GM12875 (cell line): Measurements from ENCODE around the gene LINC01488.

Experiments
- H3K4me3 ChIP-seq: one replicate; pipeline ENCODE4 v1.5.1; 2011; ENCODE audit warnings: low read depth, low read length, control low read depth
- CTCF ChIP-seq: IDR thresholded peaks from 2 replicates; pipeline ENCODE4 v1.5.1; 2011; ENCODE audit warnings: low read depth, mild to moderate bottlenecking, control low read depth, inconsistent platforms, low read length, moderate library complexity, borderline replicate concordance; ENCODE audit not compliant: insufficient read depth

LINC01488 gene

GRCh38 chr11:69482322-69482721 lies 859 bp downstream of the LINC01488 start:
- H3K4me3 ChIP-seq: no peak overlapping the region
- TF ChIP-seq CTCF: no peak

- TF ChIP-seq CTCF: no peak
- no peak overlapping the region for H3K4me3 ChIP-seq
Observed at GRCh38 chr11:69483170-69483569, 1.7 kb downstream of the LINC01488 start.

DNA sequence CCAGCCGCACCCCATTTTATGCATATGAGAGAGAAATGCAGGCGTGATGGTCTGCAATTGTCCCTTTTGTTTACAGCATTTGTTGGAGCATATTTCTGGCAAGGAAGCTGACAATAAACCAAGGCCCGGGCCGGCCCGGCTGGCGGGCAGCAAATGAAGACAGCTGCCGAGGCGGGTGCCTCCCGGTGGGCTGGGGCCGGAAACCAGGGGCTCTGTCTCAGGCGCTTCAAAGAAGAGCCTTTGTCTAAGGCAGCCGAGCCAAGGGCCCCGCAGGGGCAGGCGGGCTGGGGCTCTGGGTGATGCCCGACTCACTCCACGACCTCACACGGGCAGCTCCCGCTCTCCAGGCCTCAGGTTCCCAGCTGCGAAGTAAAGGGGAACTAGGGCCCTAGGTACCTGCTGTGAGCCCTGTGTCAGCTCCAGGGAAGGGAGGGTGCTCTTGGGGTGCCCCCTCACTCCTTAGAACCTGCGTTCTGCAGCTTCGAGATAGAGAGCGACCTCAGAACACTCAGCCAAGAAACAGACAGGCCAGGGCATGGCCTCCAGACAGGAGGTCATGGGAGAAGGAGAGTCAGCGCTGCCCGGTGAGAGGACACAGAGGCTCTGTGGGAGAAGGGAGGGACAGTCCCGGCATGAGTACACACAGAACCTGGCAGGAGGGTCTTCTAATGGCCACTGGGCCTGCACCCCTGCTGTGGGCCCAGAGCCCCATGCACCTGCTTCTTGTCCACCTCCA lies 2.4 kb downstream of the LINC01488 start:
- TF ChIP-seq CTCF: no peak

DNA sequence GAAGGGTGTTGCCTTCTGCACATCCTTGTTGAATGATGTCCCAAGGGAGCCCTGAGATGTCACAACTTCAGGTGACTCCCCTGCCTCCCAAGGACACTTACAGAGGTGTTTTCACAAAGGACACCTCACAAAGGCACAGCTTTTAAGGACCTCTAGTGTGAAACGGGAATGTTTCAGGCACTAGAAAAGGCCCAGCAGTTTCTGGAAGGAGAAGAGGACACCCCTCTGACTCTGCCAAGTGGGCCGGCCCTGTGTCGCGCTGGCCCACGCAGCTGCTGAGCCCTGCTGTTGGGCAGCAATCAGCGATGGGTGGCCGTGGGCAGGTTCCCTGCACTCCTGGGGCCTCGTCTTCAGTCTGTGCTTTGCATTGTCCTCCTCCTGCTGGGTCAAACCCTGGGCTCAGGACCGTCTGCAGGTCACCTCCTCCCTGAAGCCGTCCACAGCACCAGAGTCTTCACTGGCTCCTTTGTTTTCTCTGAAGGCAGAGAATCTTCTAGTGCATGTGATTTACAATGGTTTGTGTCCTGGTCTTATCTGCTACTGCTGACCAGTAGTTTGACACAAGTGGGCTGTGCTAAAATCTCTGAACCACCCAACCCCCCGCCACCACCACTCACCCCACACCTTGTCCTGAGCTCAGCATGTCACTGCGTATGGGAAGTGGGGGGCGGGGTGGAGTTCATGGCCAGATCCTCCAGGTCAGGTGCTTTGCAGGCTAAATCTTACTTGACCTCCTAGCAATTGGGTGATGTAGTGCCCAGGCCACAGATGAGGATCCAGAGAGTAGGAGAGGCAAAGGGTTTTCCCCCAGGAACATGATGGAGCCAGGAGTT lies 3.2 kb downstream of the LINC01488 start:
- no peak for TF ChIP-seq CTCF
- H3K4me3 ChIP-seq: no peak overlapping the region

More for the DNA sequence above, 2.4 kb downstream of the LINC01488 start:
- no peak overlapping the region for H3K4me3 ChIP-seq

DNA sequence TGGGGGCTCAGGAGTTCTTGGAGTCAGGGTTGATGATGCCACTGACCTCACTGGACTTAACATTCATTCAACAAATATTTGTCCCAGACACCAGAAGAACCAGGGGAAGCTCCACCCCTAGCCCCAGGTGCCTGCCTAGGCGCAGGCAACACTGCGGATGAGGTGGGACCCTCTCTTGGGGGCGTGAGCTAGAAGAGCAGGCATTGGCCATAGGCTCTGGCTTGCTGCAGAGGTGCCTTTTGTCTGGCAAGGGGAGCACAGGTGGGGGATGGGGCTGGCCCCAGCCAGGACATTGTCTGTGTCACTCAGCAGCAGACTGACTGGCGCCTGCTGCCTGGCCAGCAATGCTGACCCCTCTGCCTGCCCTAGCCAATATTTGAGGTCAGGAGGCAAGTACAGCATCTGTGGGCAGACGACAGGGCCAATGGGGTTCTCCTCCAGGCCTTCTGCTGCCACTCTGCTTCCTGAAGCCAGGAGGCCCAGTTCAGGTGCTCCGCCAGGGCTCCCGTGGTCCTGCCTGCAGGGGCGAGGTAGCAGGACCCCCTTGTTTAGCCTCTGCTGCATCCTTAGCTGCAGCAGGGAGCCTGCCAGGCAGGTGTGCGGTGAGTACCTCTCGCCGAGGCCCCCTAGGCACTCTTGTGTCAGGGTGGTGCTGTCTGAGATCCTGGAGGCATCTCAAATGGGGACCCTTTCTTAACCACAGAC lies 4.0 kb downstream of the LINC01488 start:
- no peak for TF ChIP-seq CTCF
- H3K4me3 ChIP-seq: no peak overlapping the region

DNA sequence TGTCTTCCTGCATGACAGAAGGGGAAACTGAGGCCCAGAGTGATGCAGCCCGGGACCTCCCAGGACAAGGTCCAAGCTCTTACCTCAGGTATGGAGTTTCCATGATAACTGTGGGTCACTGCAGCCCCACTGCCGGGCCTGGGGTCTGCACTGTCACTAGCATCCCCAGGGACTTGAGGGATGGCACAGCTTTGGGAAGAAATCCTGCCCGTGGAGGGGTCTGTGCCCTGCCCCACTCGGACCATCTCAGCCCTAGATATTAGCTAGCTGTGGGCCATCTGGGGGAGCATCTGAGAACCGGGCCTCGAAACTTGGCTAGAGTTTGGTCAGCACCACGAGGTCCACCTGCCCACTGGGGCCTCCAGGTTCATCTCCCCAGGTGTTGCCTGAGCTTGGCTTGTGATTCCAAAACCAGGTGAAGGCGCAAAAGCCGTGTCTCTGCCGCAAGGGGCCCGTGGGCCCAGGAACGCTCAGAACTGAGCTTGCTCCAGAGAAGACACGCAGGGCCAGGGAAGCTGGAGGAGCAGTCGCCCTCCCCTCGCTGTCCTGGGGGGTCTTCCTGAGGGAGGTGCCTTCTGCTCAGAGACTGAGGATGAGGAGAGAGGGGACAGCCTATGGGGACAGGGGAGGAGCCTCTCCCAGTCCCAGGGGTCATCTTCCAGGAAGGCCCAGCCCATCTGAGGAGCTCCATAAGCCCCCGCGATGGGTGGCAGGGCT lies 4.8 kb downstream of the LINC01488 start:
- no peak overlapping the region for H3K4me3 ChIP-seq
- TF ChIP-seq CTCF: no peak
